ENCODE results near the gene WDR64. TPM values are rescaled to one million over a fixed set of nuclear protein-coding genes. Genes with fewer than 3 reads are reported as not detected.

WDR64 gene
- total and polyA plus RNA-seq, 2 experiments from 2014 or later: not detected

- H3K4me1 ChIP-seq (ENCODE audit: low read depth): no peaks in the 10 kb centered on the region
- no peaks in the 10 kb centered on the region for H3K27me3 ChIP-seq
- no peaks in the 10 kb centered on the region for H3K9me3 ChIP-seq (ENCODE audit: low read depth)
- H3K4me3 ChIP-seq: no peak overlapping the region
- no peak overlapping the region for H3K27ac ChIP-seq
- TF ChIP-seq, protein P1, sequence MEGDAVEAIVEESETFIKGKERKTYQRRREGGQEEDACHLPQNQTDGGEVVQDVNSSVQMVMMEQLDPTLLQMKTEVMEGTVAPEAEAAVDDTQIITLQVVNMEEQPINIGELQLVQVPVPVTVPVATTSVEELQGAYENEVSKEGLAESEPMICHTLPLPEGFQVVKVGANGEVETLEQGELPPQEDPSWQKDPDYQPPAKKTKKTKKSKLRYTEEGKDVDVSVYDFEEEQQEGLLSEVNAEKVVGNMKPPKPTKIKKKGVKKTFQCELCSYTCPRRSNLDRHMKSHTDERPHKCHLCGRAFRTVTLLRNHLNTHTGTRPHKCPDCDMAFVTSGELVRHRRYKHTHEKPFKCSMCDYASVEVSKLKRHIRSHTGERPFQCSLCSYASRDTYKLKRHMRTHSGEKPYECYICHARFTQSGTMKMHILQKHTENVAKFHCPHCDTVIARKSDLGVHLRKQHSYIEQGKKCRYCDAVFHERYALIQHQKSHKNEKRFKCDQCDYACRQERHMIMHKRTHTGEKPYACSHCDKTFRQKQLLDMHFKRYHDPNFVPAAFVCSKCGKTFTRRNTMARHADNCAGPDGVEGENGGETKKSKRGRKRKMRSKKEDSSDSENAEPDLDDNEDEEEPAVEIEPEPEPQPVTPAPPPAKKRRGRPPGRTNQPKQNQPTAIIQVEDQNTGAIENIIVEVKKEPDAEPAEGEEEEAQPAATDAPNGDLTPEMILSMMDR (IDR thresholded peaks at IDR 0.05; ENCODE audit: low read depth, low read length): no peak
- peak in 1 of 2 donors; percentile 51 for DNase-seq (ENCODE audit: low read depth in 1 of 2, low spot score in 1 of 2)
- H3K36me3 ChIP-seq: no peaks in the 10 kb centered on the region
Observed at GRCh38 chr1:241624935-241625334, 27.1 kb upstream of the WDR64 start.

DNA sequence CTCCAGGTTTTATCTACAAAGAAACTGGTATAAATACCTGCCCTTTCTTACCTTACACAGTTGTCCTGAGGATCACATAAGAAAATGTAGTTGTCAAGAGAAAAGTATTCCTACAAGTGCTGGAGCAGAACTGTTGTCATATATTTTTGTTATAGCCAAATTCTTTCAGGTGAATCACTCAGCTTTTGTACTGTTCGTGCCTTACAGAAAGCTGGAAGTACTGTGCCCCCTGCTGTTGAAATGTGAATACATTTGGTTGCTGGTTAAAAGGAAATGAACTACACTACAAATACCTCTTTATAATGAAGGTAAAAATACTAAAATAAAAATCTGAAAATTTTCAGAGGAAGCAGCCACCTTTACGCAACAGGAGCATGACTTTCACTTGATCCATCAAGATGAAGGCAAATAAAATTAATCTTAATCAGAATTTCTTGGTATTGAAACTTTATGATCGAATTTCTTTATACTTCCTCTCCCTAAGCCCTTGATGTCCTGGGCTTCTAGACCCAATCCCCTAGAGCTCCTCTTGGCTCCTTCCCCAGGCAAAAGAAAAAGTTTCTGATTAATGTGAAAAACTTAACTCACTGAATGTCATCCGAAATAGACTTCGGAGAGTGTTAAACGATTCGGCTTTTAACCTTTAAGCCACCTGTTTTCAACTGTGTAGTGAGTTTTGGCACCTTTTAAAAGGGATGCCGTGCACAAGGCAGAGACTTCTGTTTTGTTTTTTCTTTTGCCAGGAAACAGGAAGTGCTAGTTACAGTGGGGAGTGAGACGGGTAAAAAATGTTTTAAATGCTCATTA, 24.4 kb upstream of the WDR64 start:
- Histone ChIP-seq H3K9me3 (ENCODE audit: low read depth) (no peaks in the 10 kb centered on the region), H3K4me3 (no peak overlapping the region), H3K4me1 (ENCODE audit: low read depth) (peaks cover 1% of the 10 kb centered on the region), H3K27ac (no peak overlapping the region), H3K36me3 (no peaks in the 10 kb centered on the region), H3K27me3 (no peaks in the 10 kb centered on the region)
- DNase-seq (ENCODE audit: low read depth in 1 of 2, low spot score in 1 of 2): peak; percentile 52 to 85
- TF ChIP-seq, protein P1 (IDR thresholded peaks at IDR 0.05; ENCODE audit: low read depth, low read length): peak; percentile 67

DNA sequence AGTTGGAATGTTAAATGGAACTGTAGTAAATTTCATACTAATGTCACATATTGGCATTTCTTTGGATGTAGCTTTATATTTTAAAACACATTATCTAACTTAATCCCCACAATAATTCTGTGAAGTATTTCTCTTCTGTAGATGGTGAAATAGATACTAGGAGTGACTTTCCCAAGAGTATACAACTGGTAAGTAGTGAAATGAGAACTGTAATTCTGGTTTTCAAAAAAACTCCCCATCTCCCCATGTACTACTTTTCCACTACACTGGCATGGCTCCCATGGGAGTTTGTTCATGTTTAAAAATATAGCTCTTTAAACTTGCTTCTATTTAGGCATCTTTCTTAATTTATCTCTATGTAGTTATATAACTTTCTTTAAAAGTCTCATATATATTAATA, 22.1 kb upstream of the WDR64 start:
- H3K36me3 ChIP-seq: no peaks in the 10 kb centered on the region
- no peak for DNase-seq (ENCODE audit: low read depth in 1 of 2, low spot score in 1 of 2)
- no peak overlapping the region for H3K4me3 ChIP-seq
- no peak overlapping the region for H3K27ac ChIP-seq
- no peaks in the 10 kb centered on the region for H3K9me3 ChIP-seq (ENCODE audit: low read depth)
- TF ChIP-seq, protein P1 (IDR thresholded peaks at IDR 0.05; ENCODE audit: low read depth, low read length): no peak
- no peaks in the 10 kb centered on the region for H3K27me3 ChIP-seq
- peaks cover 4% of the 10 kb centered on the region for H3K4me1 ChIP-seq (ENCODE audit: low read depth)

DNA sequence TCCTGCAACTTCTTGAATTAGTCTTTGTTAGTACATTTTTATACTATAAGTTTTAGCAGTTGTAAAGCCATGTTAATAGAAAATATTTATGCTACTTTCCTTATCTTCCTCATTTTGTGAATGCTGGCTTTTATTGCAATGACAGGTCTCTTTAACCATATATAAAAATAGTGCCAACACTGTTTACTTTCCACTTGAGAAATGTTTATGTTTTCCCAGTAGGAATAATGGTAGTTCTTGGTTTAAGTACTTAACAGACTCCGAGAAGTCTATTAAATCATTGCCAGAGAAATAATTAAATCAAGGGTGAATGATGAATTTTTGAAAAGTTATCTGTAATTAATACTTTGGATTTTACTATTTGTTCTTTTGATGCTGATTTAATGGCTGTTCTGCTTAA, 21.6 kb upstream of the WDR64 start:
- Histone ChIP-seq H3K27ac (no peak overlapping the region), H3K36me3 (no peaks in the 10 kb centered on the region), H3K27me3 (no peaks in the 10 kb centered on the region), H3K9me3 (ENCODE audit: low read depth) (no peaks in the 10 kb centered on the region), H3K4me3 (no peak overlapping the region), H3K4me1 (ENCODE audit: low read depth) (peaks cover 4% of the 10 kb centered on the region)
- TF ChIP-seq, protein P1 (IDR thresholded peaks at IDR 0.05; ENCODE audit: low read depth, low read length): no peak
- no peak for DNase-seq (ENCODE audit: low read depth in 1 of 2, low spot score in 1 of 2)

DNA sequence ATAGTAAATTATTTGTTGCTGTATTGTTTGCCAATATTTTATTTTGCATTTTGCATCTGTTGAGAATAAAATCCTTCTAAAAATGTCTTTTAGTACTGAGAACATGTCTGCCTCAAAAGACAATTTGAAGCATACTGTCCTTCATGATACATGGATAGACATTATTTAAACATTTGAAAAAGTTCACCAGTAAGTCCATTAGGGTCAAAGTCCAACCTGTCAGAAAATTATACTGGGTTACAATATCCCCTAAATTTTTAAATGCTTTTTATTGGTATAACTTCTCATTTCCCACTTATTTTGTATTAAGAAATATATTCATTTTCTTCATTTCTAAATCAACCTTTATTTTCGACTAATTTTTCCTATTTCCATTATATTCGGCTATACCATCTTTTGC, 21.2 kb upstream of the WDR64 start:
- Histone ChIP-seq H3K27ac (no peak overlapping the region), H3K9me3 (ENCODE audit: low read depth) (no peaks in the 10 kb centered on the region), H3K27me3 (no peaks in the 10 kb centered on the region), H3K36me3 (no peaks in the 10 kb centered on the region), H3K4me1 (ENCODE audit: low read depth) (peaks cover 4% of the 10 kb centered on the region), H3K4me3 (no peak overlapping the region)
- DNase-seq (ENCODE audit: low read depth in 1 of 2, low spot score in 1 of 2): no peak
- TF ChIP-seq, protein P1 (IDR thresholded peaks at IDR 0.05; ENCODE audit: low read depth, low read length): no peak
